ENCODE data around the gene TMEM205. TPM values are rescaled to one million over a fixed set of nuclear protein-coding genes. Genes with fewer than 3 reads are reported as not detected.

Gene TMEM205
- total and polyA plus RNA-seq, 2 of the 13 experiments (the other 11 are each of a cell fraction or from before 2014, with no cell fraction given) = 45.5 to 98.7 TPM

GRCh38 chr19:11375143-11375948, 29.3 kb upstream of the TMEM205 start (continued):
- TF ChIP-seq CHD4 (IDR thresholded peaks at IDR 0.05; ENCODE audit: borderline replicate concordance, low read length) = no peak
- TF ChIP-seq ZNF850 (CRISPR knock-in tag; conservative IDR thresholded peaks at IDR 0.05) = no peak
- TF ChIP-seq DMAP1 (CRISPR knock-in tag; IDR thresholded peaks at IDR 0.05) = no peak
- no peak for TF ChIP-seq ZNF580 (CRISPR knock-in tag; IDR thresholded peaks at IDR 0.05; ENCODE audit: borderline replicate concordance, low read depth)
- no peak for TF ChIP-seq ATF6 (CRISPR knock-in tag; conservative IDR thresholded peaks at IDR 0.05)
- TF ChIP-seq ZNF543 (CRISPR knock-in tag; IDR thresholded peaks at IDR 0.05) = no peak
- TF ChIP-seq ZFP36L2 (CRISPR knock-in tag; IDR thresholded peaks at IDR 0.05) = no peak
- TF ChIP-seq MATR3 (CRISPR knock-in tag; IDR thresholded peaks at IDR 0.05) = no peak
- no peak for TF ChIP-seq CENPBD1 (CRISPR knock-in tag; IDR thresholded peaks at IDR 0.05; ENCODE audit: borderline replicate concordance, low read depth)
- TF ChIP-seq ZBTB26 (CRISPR knock-in tag; IDR thresholded peaks at IDR 0.05; ENCODE audit: borderline replicate concordance) = no peak
- TF ChIP-seq, protein P1, sequence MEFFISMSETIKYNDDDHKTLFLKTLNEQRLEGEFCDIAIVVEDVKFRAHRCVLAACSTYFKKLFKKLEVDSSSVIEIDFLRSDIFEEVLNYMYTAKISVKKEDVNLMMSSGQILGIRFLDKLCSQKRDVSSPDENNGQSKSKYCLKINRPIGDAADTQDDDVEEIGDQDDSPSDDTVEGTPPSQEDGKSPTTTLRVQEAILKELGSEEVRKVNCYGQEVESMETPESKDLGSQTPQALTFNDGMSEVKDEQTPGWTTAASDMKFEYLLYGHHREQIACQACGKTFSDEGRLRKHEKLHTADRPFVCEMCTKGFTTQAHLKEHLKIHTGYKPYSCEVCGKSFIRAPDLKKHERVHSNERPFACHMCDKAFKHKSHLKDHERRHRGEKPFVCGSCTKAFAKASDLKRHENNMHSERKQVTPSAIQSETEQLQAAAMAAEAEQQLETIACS (CRISPR knock-in tag; IDR thresholded peaks at IDR 0.05) = no peak
- TF ChIP-seq SPEN (CRISPR knock-in tag; IDR thresholded peaks at IDR 0.05; ENCODE audit: low read depth) = peak; percentile 49; the same call in 1 of the 2 replicates
- 0 out of 2 replicates have a peak, but pooled peaks have one; percentile 22 for TF ChIP-seq ATF7-NPFF (CRISPR knock-in tag; IDR thresholded peaks at IDR 0.05; ENCODE audit: low read depth)
- TF ChIP-seq CREM (IDR thresholded peaks at IDR 0.05) = no peak
- no peak for TF ChIP-seq CREM (CRISPR knock-in tag; IDR thresholded peaks at IDR 0.05)
- TF ChIP-seq HOMEZ (CRISPR knock-in tag; IDR thresholded peaks at IDR 0.05; ENCODE audit: low read depth) = no peak
- TF ChIP-seq MED13 (CRISPR knock-in tag; IDR thresholded peaks at IDR 0.05) = no peak; the same call in 1 of the 2 replicates
- TF ChIP-seq NCOA1 (CRISPR knock-in tag; IDR thresholded peaks at IDR 0.05) = no peak
- TF ChIP-seq, protein P2, sequence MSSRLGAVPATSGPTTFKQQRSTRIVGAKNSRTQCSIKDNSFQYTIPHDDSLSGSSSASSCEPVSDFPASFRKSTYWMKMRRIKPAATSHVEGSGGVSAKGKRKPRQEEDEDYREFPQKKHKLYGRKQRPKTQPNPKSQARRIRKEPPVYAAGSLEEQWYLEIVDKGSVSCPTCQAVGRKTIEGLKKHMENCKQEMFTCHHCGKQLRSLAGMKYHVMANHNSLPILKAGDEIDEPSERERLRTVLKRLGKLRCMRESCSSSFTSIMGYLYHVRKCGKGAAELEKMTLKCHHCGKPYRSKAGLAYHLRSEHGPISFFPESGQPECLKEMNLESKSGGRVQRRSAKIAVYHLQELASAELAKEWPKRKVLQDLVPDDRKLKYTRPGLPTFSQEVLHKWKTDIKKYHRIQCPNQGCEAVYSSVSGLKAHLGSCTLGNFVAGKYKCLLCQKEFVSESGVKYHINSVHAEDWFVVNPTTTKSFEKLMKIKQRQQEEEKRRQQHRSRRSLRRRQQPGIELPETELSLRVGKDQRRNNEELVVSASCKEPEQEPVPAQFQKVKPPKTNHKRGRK (CRISPR knock-in tag; IDR thresholded peaks at IDR 0.05) = no peak
- TF ChIP-seq KAT2B (IDR thresholded peaks at IDR 0.05; ENCODE audit: borderline replicate concordance, low read depth, low read length) = no peak
- TF ChIP-seq SP2 (CRISPR knock-in tag; IDR thresholded peaks at IDR 0.05) = no peak
- no peak for TF ChIP-seq ZNF432 (CRISPR knock-in tag; IDR thresholded peaks at IDR 0.05; ENCODE audit: borderline replicate concordance)
